VCaP (cell line): Measurements from ENCODE around the gene PCDHB14.
"Not testable (repeated sequence)": the region's sequence is repeated elsewhere in the genome, so short reads cannot be mapped to it uniquely, and the experiment has no call there.

Experiments used
- H3K27ac ChIP-seq: fragments of 450-650 bp; 2 replicates; pipeline ENCODE4 v1.5.1; 2017
- TF ChIP-seq, protein P1 (sequence below): fragments of 450-650 bp; conservative IDR thresholded peaks from 2 replicates; pipeline ENCODE4 v1.5.1; 2017; ENCODE audit warnings: mild to moderate bottlenecking, moderate library complexity

Gene PCDHB14

DNA sequence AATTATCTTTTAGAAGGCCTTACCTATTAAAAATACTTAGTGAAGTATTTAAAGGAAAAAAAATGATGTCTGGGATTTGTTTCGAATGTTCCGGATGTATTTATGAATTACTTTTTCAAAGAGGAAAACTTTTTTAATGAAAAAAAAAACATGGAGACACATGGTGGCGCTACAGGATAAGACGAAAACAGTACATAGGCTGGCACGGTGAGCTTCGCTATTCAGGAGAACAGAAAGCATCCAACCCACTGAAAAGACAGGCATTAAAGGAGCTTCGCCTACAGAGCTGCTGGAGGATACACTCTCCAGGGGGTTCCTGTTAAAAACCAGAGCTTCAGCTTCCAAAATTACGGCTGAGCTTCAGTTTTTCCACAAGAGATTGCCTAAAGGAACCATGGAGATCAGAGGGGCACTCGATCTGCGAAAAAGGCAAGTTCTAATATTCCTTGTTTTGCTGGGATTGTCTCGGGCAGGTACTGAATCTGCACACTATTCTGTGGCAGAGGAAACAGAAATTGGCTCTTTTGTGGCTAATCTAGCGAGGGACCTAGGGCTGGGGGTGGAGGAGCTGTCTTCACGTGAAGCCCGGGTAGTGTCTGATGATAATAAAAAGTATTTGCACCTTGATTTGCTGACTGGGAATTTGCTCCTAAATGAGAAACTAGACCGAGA is at the start of gene PCDHB14:
PCDHB14 (plus strand) TSS at position 232 of the 672 bp plus-strand sequence; CDS start at position 395, 163 bp downstream.
- peak within 1 kb of the TSS; percentile 40; the same call in 1 of the 2 replicates for H3K27ac ChIP-seq
- TF ChIP-seq, protein P1, sequence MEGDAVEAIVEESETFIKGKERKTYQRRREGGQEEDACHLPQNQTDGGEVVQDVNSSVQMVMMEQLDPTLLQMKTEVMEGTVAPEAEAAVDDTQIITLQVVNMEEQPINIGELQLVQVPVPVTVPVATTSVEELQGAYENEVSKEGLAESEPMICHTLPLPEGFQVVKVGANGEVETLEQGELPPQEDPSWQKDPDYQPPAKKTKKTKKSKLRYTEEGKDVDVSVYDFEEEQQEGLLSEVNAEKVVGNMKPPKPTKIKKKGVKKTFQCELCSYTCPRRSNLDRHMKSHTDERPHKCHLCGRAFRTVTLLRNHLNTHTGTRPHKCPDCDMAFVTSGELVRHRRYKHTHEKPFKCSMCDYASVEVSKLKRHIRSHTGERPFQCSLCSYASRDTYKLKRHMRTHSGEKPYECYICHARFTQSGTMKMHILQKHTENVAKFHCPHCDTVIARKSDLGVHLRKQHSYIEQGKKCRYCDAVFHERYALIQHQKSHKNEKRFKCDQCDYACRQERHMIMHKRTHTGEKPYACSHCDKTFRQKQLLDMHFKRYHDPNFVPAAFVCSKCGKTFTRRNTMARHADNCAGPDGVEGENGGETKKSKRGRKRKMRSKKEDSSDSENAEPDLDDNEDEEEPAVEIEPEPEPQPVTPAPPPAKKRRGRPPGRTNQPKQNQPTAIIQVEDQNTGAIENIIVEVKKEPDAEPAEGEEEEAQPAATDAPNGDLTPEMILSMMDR = peak; percentile 76

DNA sequence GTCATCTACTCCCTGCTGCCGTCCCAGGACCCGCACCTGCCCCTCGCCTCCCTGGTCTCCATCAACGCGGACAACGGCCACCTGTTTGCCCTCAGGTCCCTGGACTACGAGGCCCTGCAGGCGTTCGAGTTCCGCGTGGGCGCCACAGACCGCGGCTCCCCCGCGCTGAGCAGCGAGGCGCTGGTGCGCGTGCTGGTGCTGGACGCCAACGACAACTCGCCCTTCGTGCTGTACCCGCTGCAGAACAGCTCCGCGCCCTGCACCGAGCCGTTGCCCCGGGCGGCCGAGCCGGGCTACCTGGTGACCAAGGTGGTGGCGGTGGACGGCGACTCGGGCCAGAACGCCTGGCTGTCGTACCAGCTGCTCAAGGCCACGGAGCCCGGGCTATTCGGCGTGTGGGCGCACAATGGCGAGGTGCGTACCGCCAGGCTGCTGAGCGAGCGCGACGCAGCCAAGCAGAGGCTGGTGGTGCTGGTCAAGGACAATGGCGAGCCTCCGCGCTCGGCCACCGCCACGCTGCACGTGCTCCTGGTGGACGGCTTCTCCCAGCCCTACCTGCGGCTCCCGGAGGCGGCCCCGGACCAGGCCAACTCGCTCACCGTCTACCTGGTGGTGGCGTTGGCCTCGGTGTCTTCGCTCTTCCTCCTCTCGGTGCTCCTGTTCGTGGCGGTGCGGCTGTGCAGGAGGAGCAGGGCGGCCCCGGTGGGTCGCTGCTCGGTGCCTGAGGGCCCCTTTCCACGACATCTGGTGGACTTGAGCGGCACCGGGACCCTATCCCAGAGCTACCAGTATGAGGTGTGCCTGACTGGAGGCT is 48.6 kb upstream of the PCDHB14 start:
- not testable (repeated sequence) for H3K27ac ChIP-seq

DNA sequence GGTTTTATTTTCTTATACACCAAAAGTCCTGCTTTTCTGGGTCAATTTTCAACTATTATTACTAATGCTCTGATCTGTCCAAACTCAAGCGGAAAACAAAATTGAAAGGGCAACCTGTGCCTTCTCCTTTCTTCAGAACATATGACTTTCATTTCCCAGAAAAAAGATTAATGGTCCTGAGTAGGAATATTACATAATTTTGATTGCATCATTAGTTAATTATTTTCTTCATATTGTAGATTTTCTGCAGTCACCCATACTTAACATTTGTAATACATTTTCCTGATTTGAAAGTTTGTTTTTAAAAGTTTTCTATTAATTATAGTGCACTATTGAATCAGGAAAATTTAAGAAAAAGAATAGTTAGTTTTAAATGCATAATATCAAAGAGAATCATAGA is 47.2 kb upstream of the PCDHB14 start:
- TF ChIP-seq, protein P1 = no peak
- H3K27ac ChIP-seq = no peak overlapping the region

DNA sequence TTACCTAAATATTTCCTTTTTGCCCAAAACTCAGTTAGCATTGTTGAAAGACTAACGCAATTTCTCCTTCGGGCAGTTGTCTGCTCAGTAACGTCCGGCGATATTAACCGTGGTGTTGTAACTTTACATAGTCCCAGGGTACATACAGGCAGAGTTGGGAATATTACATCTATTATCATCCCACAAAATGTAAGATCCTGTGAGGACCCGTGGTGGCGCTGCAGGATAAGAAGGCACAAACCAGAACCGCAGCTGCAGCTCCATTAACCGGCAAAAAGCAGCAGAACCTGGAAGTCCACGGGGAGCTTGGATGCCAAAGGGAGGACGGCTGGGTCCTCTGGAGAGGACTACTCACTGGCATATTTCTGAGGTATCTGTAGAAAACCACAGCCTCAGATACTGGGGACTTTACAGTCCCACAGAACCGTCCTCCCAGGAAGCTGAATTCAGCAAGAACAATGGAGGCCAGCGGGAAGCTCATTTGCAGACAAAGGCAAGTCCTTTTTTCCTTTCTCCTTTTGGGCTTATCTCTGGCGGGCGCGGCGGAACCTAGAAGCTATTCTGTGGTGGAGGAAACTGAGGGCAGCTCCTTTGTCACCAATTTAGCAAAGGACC is 45.5 kb upstream of the PCDHB14 start, which contains the start of gene PCDHB8:
PCDHB8 (plus strand) TSS at position 214 of the 615 bp plus-strand sequence; CDS start at position 459, 245 bp downstream.
- TF ChIP-seq, protein P1 = peak; percentile 96

DNA sequence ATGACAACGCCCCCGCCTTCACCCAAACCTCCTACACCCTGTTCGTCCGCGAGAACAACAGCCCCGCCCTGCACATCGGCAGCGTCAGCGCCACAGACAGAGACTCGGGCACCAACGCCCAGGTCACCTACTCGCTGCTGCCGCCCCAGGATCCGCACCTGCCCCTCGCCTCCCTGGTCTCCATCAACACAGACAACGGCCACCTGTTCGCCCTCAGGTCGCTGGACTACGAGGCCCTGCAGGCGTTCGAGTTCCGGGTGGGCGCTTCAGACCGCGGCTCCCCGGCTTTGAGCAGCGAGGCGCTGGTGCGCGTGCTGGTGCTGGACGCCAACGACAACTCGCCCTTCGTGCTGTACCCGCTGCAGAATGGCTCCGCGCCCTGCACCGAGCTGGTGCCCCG is 43.8 kb upstream of the PCDHB14 start:
- not testable (repeated sequence) for H3K27ac ChIP-seq

More for the DNA sequence above, 45.5 kb upstream of the PCDHB14 start, which contains the start of gene PCDHB8:
- H3K27ac ChIP-seq = not testable (repeated sequence)

DNA sequence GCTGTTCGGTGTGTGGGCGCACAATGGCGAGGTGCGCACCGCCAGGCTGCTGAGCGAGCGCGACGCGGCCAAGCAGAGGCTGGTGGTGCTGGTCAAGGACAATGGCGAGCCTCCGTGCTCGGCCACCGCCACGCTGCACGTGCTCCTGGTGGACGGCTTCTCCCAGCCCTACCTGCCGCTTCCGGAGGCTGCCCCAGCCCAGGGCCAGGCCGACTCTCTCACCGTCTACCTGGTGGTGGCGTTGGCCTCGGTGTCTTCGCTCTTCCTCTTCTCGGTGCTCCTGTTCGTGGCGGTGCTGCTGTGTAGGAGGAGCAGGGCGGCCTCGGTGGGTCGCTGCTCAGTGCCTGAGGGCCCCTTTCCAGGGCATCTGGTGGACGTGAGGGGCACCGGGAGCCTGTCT is 43.3 kb upstream of the PCDHB14 start:
- not testable (repeated sequence) for H3K27ac ChIP-seq

DNA sequence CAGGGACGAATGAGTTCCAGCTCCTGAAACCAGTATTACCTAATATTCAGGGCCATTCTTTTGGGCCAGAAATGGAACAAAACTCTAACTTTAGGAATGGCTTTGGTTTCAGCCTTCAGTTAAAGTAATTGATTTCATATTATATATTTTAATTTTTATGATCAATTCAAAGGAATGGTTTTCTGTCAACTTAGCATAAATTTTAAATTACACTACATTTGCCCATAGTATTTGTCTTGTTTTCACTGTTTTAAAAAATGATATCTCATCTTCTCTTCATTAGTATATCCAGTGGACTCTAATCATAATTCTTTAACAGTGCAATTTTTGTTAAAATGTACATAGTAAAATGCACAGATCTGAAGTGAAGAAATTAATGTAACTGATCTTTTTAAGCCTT is 42.8 kb upstream of the PCDHB14 start:
- TF ChIP-seq, protein P1 = no peak
- no peak overlapping the region for H3K27ac ChIP-seq

DNA sequence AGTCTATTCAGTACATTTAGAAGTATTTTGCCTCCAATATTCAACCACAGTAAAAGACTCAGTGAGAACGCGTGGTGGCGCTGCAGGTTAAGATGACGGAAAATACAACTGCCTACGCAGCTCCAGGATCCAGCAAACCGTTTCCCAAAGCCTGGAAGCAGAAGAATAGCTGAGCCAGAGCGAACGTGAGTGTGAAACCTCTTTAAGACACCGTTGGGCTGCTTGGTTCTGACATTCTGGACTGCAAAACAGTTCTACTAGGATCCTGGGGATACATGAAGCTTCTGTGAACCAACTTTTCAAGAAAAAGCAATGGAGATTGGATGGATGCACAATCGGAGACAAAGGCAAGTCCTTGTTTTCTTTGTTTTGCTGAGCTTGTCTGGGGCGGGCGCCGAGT is 40.9 kb upstream of the PCDHB14 start, which contains the start of gene PCDHB16:
PCDHB16 (plus strand) TSS at position 140 of the 400 bp plus-strand sequence; CDS start at position 313, 173 bp downstream.
- TF ChIP-seq, protein P1 = peak; percentile 74
- H3K27ac ChIP-seq = no peak within 1 kb of the TSS

DNA sequence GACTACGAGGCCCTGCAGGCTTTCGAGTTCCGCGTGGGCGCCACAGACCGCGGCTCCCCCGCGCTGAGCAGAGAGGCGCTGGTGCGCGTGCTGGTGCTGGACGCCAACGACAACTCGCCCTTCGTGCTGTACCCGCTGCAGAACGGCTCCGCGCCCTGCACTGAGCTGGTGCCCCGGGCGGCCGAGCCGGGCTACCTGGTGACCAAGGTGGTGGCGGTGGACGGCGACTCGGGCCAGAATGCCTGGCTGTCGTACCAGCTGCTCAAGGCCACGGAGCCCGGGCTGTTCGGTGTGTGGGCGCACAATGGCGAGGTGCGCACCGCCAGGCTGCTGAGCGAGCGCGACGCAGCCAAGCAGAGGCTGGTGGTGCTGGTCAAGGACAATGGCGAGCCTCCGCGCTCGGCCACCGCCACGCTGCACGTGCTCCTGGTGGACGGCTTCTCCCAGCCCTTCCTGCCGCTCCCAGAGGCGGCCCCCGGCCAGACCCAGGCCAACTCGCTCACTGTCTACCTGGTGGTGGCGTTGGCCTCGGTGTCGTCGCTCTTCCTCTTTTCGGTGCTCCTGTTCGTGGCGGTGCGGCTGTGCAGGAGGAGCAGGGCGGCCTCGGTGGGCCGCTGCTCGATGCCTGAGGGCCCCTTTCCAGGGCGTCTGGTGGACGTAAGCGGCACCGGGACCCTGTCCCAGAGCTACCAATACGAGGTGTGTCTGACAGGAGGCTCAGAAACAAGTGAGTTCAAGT is 38.9 kb upstream of the PCDHB14 start:
- H3K27ac ChIP-seq = not testable (repeated sequence)
